ENCODE results near the gene NDUFA7. TPM values are rescaled to one million over a fixed set of nuclear protein-coding genes. Genes with fewer than 3 reads are reported as not detected.

NDUFA7 gene
- total RNA-seq, 1 experiment from 2014 or later: 50.2 TPM

- Mint-ChIP-seq H3K36me3 (ENCODE audit: insufficient read depth, unreplicated experiment) (peaks cover 72% of the 10 kb centered on the region), H3K4me3 (ENCODE audit: unreplicated experiment) (peak overlapping the region; percentile 100), H3K27ac (ENCODE audit: unreplicated experiment) (peak overlapping the region; percentile 99), H3K27me3 (ENCODE audit: insufficient read depth, unreplicated experiment) (no peaks in the 10 kb centered on the region), H3K4me1 (ENCODE audit: low read depth, unreplicated experiment) (peaks cover 7% of the 10 kb centered on the region), H3K9me3 (ENCODE audit: unreplicated experiment) (no peaks in the 10 kb centered on the region)
- Histone ChIP-seq H3K9me3 (no peaks in the 10 kb centered on the region), H3K4me3 (ENCODE audit: low read depth, low read length) (peak overlapping the region; percentile 79), H3K4me1 (peaks cover 9% of the 10 kb centered on the region), H3K27me3 (replicated peaks; ENCODE audit: control insufficient read depth, insufficient read depth, low read length) (no peaks in the 10 kb centered on the region), H3K36me3 (ENCODE audit: control insufficient read depth, insufficient read depth, low read length) (peaks cover 4% of the 10 kb centered on the region)
- intact Hi-C loops (cut with micrococcal nuclease; ENCODE audit: unreplicated experiment): no loop called here
- CTCF ChIA-PET: no interaction called here
- DNase-seq: no peak
- BruUV-seq (replicated peaks): no TSS peak
- no peak for TF ChIP-seq CTCF (IDR thresholded peaks at IDR 0.05; ENCODE audit: insufficient read depth in 1 of 2, low read depth in 1 of 2, low read length in 1 of 2, severe bottlenecking in 1 of 2, unreplicated experiment in 1 of 2)
- POLR2A ChIA-PET: no interaction called here
Observed at GRCh38 chr19:8322638-8322997, 1.4 kb upstream of the NDUFA7 start.

GRCh38 chr19:8321986-8322637 is 937 bp upstream of the NDUFA7 start:
- TF ChIP-seq CTCF (IDR thresholded peaks at IDR 0.05; ENCODE audit: insufficient read depth in 1 of 2, low read depth in 1 of 2, low read length in 1 of 2, severe bottlenecking in 1 of 2, unreplicated experiment in 1 of 2): no peak
- POLR2A ChIA-PET: interaction anchor here (0.6 to 0.8 kb wide), 3 partner anchors 7 to 17 kb away, joined by 5 to 9 read pairs (median 6); no protein-coding TSS in a partner anchor
- Histone ChIP-seq H3K36me3 (ENCODE audit: control insufficient read depth, insufficient read depth, low read length) (peaks cover 4% of the 10 kb centered on the region), H3K4me3 (ENCODE audit: low read depth, low read length) (peak overlapping the region; percentile 79), H3K27me3 (replicated peaks; ENCODE audit: control insufficient read depth, insufficient read depth, low read length) (no peaks in the 10 kb centered on the region), H3K9me3 (no peaks in the 10 kb centered on the region), H3K4me1 (peaks cover 9% of the 10 kb centered on the region)
- H3K27me3 Mint-ChIP-seq (ENCODE audit: insufficient read depth, unreplicated experiment): no peaks in the 10 kb centered on the region
- H3K36me3 Mint-ChIP-seq (ENCODE audit: insufficient read depth, unreplicated experiment): peaks cover 71% of the 10 kb centered on the region
- H3K27ac Mint-ChIP-seq (ENCODE audit: unreplicated experiment): peak overlapping the region; percentile 99
- CTCF ChIA-PET: interaction anchor here (0.6 to 1.1 kb wide), 2 partner anchors 13 to 55 kb away, joined by 3 read pairs; no protein-coding TSS in a partner anchor
- no peaks in the 10 kb centered on the region for H3K9me3 Mint-ChIP-seq (ENCODE audit: unreplicated experiment)
- peak overlapping the region; percentile 100 for H3K4me3 Mint-ChIP-seq (ENCODE audit: unreplicated experiment)
- intact Hi-C loops (cut with micrococcal nuclease; ENCODE audit: unreplicated experiment): loop anchor here (2.0 kb wide), 1 partner anchor 163 kb away; no protein-coding TSS in a partner anchor
- no TSS peak for BruUV-seq (replicated peaks)
- no peak for DNase-seq
- peaks cover 7% of the 10 kb centered on the region for H3K4me1 Mint-ChIP-seq (ENCODE audit: low read depth, unreplicated experiment)

- Mint-ChIP-seq H3K4me1 (ENCODE audit: low read depth, unreplicated experiment) (peaks cover 7% of the 10 kb centered on the region), H3K4me3 (ENCODE audit: unreplicated experiment) (peak overlapping the region; percentile 100), H3K27me3 (ENCODE audit: insufficient read depth, unreplicated experiment) (no peaks in the 10 kb centered on the region), H3K9me3 (ENCODE audit: unreplicated experiment) (no peaks in the 10 kb centered on the region), H3K27ac (ENCODE audit: unreplicated experiment) (peak overlapping the region; percentile 99), H3K36me3 (ENCODE audit: insufficient read depth, unreplicated experiment) (peaks cover 61% of the 10 kb centered on the region)
- BruUV-seq (replicated peaks): no TSS peak
- H3K4me3 ChIP-seq (ENCODE audit: low read depth, low read length): peak overlapping the region; percentile 79
- ChIA-PET CTCF (interaction anchor here (0.5 to 1.3 kb wide), 2 partner anchors 19 to 33 kb away, joined by 4 to 5 read pairs; no protein-coding TSS in a partner anchor), POLR2A (interaction anchor here (0.5 to 1.3 kb wide), 3 partner anchors 14 to 92 kb away, joined by 3 to 12 read pairs (median 3); partner anchors contain the start of gene MARCHF2)
- no peak for TF ChIP-seq CTCF (IDR thresholded peaks at IDR 0.05; ENCODE audit: insufficient read depth in 1 of 2, low read depth in 1 of 2, low read length in 1 of 2, severe bottlenecking in 1 of 2, unreplicated experiment in 1 of 2)
- intact Hi-C loops (cut with micrococcal nuclease; ENCODE audit: unreplicated experiment): loop anchor here (2.0 kb wide), 1 partner anchor 162 kb away; no protein-coding TSS in a partner anchor
- peaks cover 9% of the 10 kb centered on the region for H3K4me1 ChIP-seq
- peaks cover 4% of the 10 kb centered on the region for H3K36me3 ChIP-seq (ENCODE audit: control insufficient read depth, insufficient read depth, low read length)
- H3K27me3 ChIP-seq (replicated peaks; ENCODE audit: control insufficient read depth, insufficient read depth, low read length): no peaks in the 10 kb centered on the region
- no peak for DNase-seq
- H3K9me3 ChIP-seq: no peaks in the 10 kb centered on the region
Observed at GRCh38 chr19:8320564-8321066, 560 bp downstream of the NDUFA7 start.

Measured in Caco-2 (cell line).